Measurements from ENCODE around the gene IFI16.

The IFI16 gene

DNA sequence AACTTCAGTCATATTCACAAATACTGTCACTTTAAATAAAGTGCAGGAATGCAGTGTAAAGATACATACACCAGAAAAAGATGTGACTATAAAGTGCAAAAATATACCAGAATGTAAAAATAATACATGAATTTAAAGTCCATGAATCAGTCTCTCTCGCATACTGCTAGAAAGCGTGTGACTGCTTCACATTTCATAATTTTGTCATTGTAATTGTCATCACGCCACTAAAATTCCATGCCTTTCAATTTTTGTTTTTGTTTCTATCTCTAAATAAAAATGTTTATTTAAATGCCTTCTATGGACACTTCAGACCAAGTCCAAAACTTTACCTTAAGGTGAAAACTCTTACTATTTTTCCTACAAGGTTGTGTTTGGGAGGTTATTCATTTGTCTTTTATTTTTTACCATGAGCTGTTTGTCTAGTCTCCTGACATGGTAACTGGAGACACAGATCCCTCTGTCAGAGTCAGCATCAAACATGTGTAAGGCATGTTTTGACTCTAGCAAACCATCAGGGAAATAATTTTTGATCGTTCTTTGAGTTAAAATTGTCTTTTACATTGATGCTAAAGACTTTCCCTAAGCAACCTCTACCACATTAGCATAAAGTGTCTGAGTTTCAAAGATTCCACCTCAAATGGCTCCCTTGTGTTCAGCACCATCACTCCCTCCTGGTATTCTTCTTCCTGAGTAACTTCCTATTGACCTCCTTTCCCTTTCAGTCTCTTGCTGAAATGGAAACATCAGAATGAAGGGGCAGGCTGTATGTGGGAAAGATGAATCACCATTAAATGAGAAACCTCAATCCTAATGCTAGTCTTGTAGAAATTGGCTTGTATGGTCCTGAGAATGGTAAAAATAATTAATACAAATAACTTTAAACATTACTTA is 80.8 kb downstream of the IFI16 start:
- no peak overlapping the region for H3K27ac ChIP-seq (replicated peaks; ENCODE audit: low read length)
- H3K9ac ChIP-seq (ENCODE audit: low read depth, low read length, poor library complexity): no peak overlapping the region
- H2AK5ac ChIP-seq (ENCODE audit: low read depth, low read length): no peak overlapping the region
- no peak overlapping the region for H2BK12ac ChIP-seq (ENCODE audit: low read length)
- no peak for DNase-seq (ENCODE audit: low spot score)
- no peak overlapping the region for H4K8ac ChIP-seq (ENCODE audit: low read depth, low read length)
- no peak overlapping the region for H3K4me3 ChIP-seq (ENCODE audit: low read length in 2 of 2)
- H3K14ac ChIP-seq (ENCODE audit: low read length): no peak overlapping the region
- no peak overlapping the region for H3K4me2 ChIP-seq (ENCODE audit: insufficient read depth, low read length, poor library complexity, severe bottlenecking)
- no peaks in the 10 kb centered on the region for H3K79me1 ChIP-seq (ENCODE audit: low read depth, low read length)
- no peak overlapping the region for H2BK15ac ChIP-seq (ENCODE audit: low read length)
- no peak overlapping the region for H2AFZ ChIP-seq (ENCODE audit: low read length)
- no peak overlapping the region for H3K4ac ChIP-seq (ENCODE audit: low read length)
- no CpG with 5 or more reads among the region's 4 CpGs for WGBS, 2 donors (ENCODE audit: extremely low coverage in 2 of 2, insufficient read length in 2 of 2, insufficient replicate concordance in 1 of 2)
- H3K9me3 ChIP-seq (replicated peaks in 1 of 2; ENCODE audit: control insufficient read depth in 2 of 2, insufficient read depth in 1 of 2, low read depth in 1 of 2, low read length in 2 of 2): no peaks in the 10 kb centered on the region
- no peak overlapping the region for H3K18ac ChIP-seq (ENCODE audit: low read length)
- no peak overlapping the region for H3K23ac ChIP-seq (ENCODE audit: low read depth, low read length, poor library complexity)
- no peak overlapping the region for H4K91ac ChIP-seq (ENCODE audit: low read depth, low read length, poor library complexity)
- no peaks in the 10 kb centered on the region for H3K36me3 ChIP-seq (replicated peaks in 1 of 2; ENCODE audit: control insufficient read depth in 2 of 2, insufficient read depth in 2 of 2, low read length in 2 of 2)
- H2BK120ac ChIP-seq (ENCODE audit: low read depth, low read length): no peak overlapping the region
- peaks cover 1 to 3% of the 10 kb centered on the region in 2 donors for H3K4me1 ChIP-seq (ENCODE audit: control insufficient read depth in 2 of 2, insufficient read depth in 1 of 2, low read depth in 1 of 2, low read length in 2 of 2)
- H2BK5ac ChIP-seq (ENCODE audit: low read length): no peak overlapping the region
- H3K27me3 ChIP-seq (ENCODE audit: control insufficient read depth in 3 of 3, insufficient read depth in 3 of 3, low read depth in 1 of 3, low read length in 3 of 3): no peaks in the 10 kb centered on the region

DNA sequence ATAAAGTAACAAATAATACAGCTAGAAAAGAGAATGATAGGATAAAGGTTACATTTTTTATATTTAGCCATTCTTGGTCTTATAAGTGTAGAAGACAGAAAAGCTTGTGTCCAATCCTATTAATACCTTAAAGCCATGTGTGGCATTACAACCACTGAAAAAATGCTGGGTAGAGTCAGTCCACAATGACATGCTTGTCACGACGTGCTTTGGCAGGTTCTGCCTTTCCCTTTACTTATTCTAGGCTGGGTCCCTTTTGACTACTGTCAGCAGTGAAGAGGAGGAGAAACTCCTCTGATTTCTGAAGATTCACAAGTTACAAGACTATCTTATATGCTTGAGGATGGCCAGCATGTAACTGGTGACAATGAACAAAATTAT is 81.5 kb downstream of the IFI16 start:
- Histone ChIP-seq H3K36me3 (replicated peaks in 1 of 2; ENCODE audit: control insufficient read depth in 2 of 2, insufficient read depth in 2 of 2, low read length in 2 of 2) (no peaks in the 10 kb centered on the region), H2AK5ac (ENCODE audit: low read depth, low read length) (no peak overlapping the region), H3K18ac (ENCODE audit: low read length) (no peak overlapping the region), H3K4me3 (ENCODE audit: low read length in 2 of 2) (no peak overlapping the region), H3K4me1 (ENCODE audit: control insufficient read depth in 2 of 2, insufficient read depth in 1 of 2, low read depth in 1 of 2, low read length in 2 of 2) (peaks cover 3% of the 10 kb centered on the region in 2 donors), H3K4ac (ENCODE audit: low read length) (no peak overlapping the region), H2BK5ac (ENCODE audit: low read length) (no peak overlapping the region), H3K4me2 (ENCODE audit: insufficient read depth, low read length, poor library complexity, severe bottlenecking) (no peak overlapping the region), H2BK120ac (ENCODE audit: low read depth, low read length) (no peak overlapping the region), H3K27ac (replicated peaks; ENCODE audit: low read length) (no peak overlapping the region), H4K8ac (ENCODE audit: low read depth, low read length) (no peak overlapping the region), H3K27me3 (ENCODE audit: control insufficient read depth in 3 of 3, insufficient read depth in 3 of 3, low read depth in 1 of 3, low read length in 3 of 3) (no peaks in the 10 kb centered on the region), H3K9ac (ENCODE audit: low read depth, low read length, poor library complexity) (no peak overlapping the region), H3K79me1 (ENCODE audit: low read depth, low read length) (no peaks in the 10 kb centered on the region), H2AFZ (ENCODE audit: low read length) (no peak overlapping the region), H3K14ac (ENCODE audit: low read length) (no peak overlapping the region), H2BK15ac (ENCODE audit: low read length) (no peak overlapping the region), H3K9me3 (replicated peaks in 1 of 2; ENCODE audit: control insufficient read depth in 2 of 2, insufficient read depth in 1 of 2, low read depth in 1 of 2, low read length in 2 of 2) (no peaks in the 10 kb centered on the region), H2BK12ac (ENCODE audit: low read length) (no peak overlapping the region), H4K91ac (ENCODE audit: low read depth, low read length, poor library complexity) (no peak overlapping the region), H3K23ac (ENCODE audit: low read depth, low read length, poor library complexity) (no peak overlapping the region)
- DNase-seq (ENCODE audit: low spot score): no peak
- no CpG with 5 or more reads among the region's 2 CpGs for WGBS, 2 donors (ENCODE audit: extremely low coverage in 2 of 2, insufficient read length in 2 of 2, insufficient replicate concordance in 1 of 2)

DNA sequence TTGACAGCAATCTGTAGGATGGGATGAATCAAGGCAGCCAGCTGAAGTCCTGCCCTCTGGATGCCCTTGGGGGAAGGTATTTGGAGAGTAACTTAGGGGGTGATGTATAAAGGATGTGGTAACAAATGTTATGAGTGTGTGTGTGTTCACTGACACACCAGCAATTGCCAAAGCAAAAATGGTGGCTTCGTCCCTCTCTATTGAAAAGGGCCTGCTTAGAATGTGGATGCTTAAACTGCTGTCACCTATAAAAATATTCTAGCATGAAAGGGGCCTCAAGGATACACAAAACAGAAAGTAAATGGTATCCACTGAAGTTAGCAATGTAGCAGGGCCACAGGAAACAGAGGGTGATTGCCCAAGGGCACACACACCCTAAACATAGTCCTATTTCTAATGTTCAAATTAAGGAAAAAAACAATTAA is 81.9 kb downstream of the IFI16 start:
- H2BK5ac ChIP-seq (ENCODE audit: low read length): no peak overlapping the region
- H2AK5ac ChIP-seq (ENCODE audit: low read depth, low read length): no peak overlapping the region
- no peak overlapping the region for H2AFZ ChIP-seq (ENCODE audit: low read length)
- H3K23ac ChIP-seq (ENCODE audit: low read depth, low read length, poor library complexity): no peak overlapping the region
- H3K4me1 ChIP-seq (ENCODE audit: control insufficient read depth in 2 of 2, insufficient read depth in 1 of 2, low read depth in 1 of 2, low read length in 2 of 2): peaks cover 3% of the 10 kb centered on the region in 2 donors
- no peak overlapping the region for H3K27ac ChIP-seq (replicated peaks; ENCODE audit: low read length)
- H3K14ac ChIP-seq (ENCODE audit: low read length): no peak overlapping the region
- no peak overlapping the region for H4K91ac ChIP-seq (ENCODE audit: low read depth, low read length, poor library complexity)
- H3K4ac ChIP-seq (ENCODE audit: low read length): no peak overlapping the region
- H3K27me3 ChIP-seq (ENCODE audit: control insufficient read depth in 3 of 3, insufficient read depth in 3 of 3, low read depth in 1 of 3, low read length in 3 of 3): no peaks in the 10 kb centered on the region
- no peak overlapping the region for H3K4me2 ChIP-seq (ENCODE audit: insufficient read depth, low read length, poor library complexity, severe bottlenecking)
- H3K4me3 ChIP-seq (ENCODE audit: low read length in 2 of 2): no peak overlapping the region
- no peak overlapping the region for H2BK120ac ChIP-seq (ENCODE audit: low read depth, low read length)
- H2BK12ac ChIP-seq (ENCODE audit: low read length): no peak overlapping the region
- H3K79me1 ChIP-seq (ENCODE audit: low read depth, low read length): no peaks in the 10 kb centered on the region
- DNase-seq (ENCODE audit: low spot score): no peak
- no peak overlapping the region for H4K8ac ChIP-seq (ENCODE audit: low read depth, low read length)
- no peak overlapping the region for H3K18ac ChIP-seq (ENCODE audit: low read length)
- H3K9me3 ChIP-seq (replicated peaks in 1 of 2; ENCODE audit: control insufficient read depth in 2 of 2, insufficient read depth in 1 of 2, low read depth in 1 of 2, low read length in 2 of 2): no peaks in the 10 kb centered on the region
- WGBS, 2 donors (ENCODE audit: extremely low coverage in 2 of 2, insufficient read length in 2 of 2, insufficient replicate concordance in 1 of 2): no CpG with 5 or more reads among the region's 1 CpG
- H2BK15ac ChIP-seq (ENCODE audit: low read length): no peak overlapping the region
- no peaks in the 10 kb centered on the region for H3K36me3 ChIP-seq (replicated peaks in 1 of 2; ENCODE audit: control insufficient read depth in 2 of 2, insufficient read depth in 2 of 2, low read length in 2 of 2)
- no peak overlapping the region for H3K9ac ChIP-seq (ENCODE audit: low read depth, low read length, poor library complexity)

DNA sequence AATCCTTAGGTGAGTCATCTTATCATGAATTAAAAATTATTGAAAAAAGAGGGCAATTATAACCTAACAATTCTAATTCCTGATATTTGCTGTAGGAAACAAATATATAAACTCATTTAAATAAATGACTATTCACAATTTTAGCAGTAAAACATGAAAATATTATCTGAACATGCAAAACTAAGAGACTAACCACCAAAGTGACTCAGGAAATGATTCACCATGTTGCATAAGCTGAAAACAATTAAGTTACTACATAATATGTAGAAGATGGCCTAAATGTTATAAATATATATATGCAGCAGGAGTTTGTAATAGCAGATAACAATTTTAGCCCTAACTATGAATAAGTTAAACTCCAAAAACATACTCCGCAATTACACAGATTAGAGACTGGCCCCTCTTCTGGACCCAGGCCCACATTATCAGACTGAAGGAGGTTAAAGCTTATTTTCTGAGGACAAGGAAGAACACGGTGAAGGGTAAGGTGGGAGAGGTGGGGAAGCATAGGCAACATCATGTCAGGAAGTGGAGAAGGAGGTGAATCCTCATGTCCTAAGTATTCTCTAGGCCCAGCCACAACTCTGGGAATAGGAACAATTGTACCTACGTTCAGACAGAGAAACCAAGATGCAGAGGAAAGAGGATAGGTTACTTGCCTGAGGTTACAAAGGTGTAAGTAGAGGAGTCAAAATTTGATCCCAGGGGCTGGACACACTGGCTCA is 82.5 kb downstream of the IFI16 start:
- Histone ChIP-seq H4K91ac (ENCODE audit: low read depth, low read length, poor library complexity) (no peak overlapping the region), H3K36me3 (replicated peaks in 1 of 2; ENCODE audit: control insufficient read depth in 2 of 2, insufficient read depth in 2 of 2, low read length in 2 of 2) (no peaks in the 10 kb centered on the region), H2AK5ac (ENCODE audit: low read depth, low read length) (no peak overlapping the region), H3K9me3 (replicated peaks in 1 of 2; ENCODE audit: control insufficient read depth in 2 of 2, insufficient read depth in 1 of 2, low read depth in 1 of 2, low read length in 2 of 2) (no peaks in the 10 kb centered on the region), H3K18ac (ENCODE audit: low read length) (no peak overlapping the region), H3K4ac (ENCODE audit: low read length) (no peak overlapping the region), H2BK5ac (ENCODE audit: low read length) (no peak overlapping the region), H4K8ac (ENCODE audit: low read depth, low read length) (no peak overlapping the region), H2BK12ac (ENCODE audit: low read length) (no peak overlapping the region), H2BK120ac (ENCODE audit: low read depth, low read length) (no peak overlapping the region), H3K4me3 (ENCODE audit: low read length in 2 of 2) (no peak overlapping the region), H3K9ac (ENCODE audit: low read depth, low read length, poor library complexity) (no peak overlapping the region), H3K4me1 (ENCODE audit: control insufficient read depth in 2 of 2, insufficient read depth in 1 of 2, low read depth in 1 of 2, low read length in 2 of 2) (peaks cover 3% of the 10 kb centered on the region in 2 donors), H3K23ac (ENCODE audit: low read depth, low read length, poor library complexity) (no peak overlapping the region), H2BK15ac (ENCODE audit: low read length) (no peak overlapping the region), H3K14ac (ENCODE audit: low read length) (no peak overlapping the region), H2AFZ (ENCODE audit: low read length) (no peak overlapping the region), H3K79me1 (ENCODE audit: low read depth, low read length) (no peaks in the 10 kb centered on the region), H3K4me2 (ENCODE audit: insufficient read depth, low read length, poor library complexity, severe bottlenecking) (no peak overlapping the region), H3K27me3 (ENCODE audit: control insufficient read depth in 3 of 3, insufficient read depth in 3 of 3, low read depth in 1 of 3, low read length in 3 of 3) (no peaks in the 10 kb centered on the region), H3K27ac (replicated peaks; ENCODE audit: low read length) (no peak overlapping the region)
- no peak for DNase-seq (ENCODE audit: low spot score)
- WGBS, 2 donors (ENCODE audit: extremely low coverage in 2 of 2, insufficient read length in 2 of 2, insufficient replicate concordance in 1 of 2): no CpG with 5 or more reads among the region's 3 CpGs
